ENCODE data around the gene HGF.

GRCh38 chr7:81704595-81704994 lies 65.3 kb downstream of the HGF start:
- TF ChIP-seq, protein P1, sequence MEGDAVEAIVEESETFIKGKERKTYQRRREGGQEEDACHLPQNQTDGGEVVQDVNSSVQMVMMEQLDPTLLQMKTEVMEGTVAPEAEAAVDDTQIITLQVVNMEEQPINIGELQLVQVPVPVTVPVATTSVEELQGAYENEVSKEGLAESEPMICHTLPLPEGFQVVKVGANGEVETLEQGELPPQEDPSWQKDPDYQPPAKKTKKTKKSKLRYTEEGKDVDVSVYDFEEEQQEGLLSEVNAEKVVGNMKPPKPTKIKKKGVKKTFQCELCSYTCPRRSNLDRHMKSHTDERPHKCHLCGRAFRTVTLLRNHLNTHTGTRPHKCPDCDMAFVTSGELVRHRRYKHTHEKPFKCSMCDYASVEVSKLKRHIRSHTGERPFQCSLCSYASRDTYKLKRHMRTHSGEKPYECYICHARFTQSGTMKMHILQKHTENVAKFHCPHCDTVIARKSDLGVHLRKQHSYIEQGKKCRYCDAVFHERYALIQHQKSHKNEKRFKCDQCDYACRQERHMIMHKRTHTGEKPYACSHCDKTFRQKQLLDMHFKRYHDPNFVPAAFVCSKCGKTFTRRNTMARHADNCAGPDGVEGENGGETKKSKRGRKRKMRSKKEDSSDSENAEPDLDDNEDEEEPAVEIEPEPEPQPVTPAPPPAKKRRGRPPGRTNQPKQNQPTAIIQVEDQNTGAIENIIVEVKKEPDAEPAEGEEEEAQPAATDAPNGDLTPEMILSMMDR (conservative IDR thresholded peaks at IDR 0.05; ENCODE audit: low read depth, low read length) = no peak
- no peak for TF ChIP-seq EZH2 (IDR thresholded peaks at IDR 0.05; ENCODE audit: low read length, unreplicated experiment)
